Bronchial epithelial cell (primary cell): Measurements from ENCODE around the gene NTN4. TPM values are rescaled to one million over a fixed set of nuclear protein-coding genes. Genes with fewer than 3 reads are reported as not detected.

Source experiments
- DNase-seq: peaks from one replicate; pipeline ENCODE4 v3.0.0-alpha.2; 2010; ENCODE audit warnings: low read depth
- FAIRE-seq: peaks from 2 replicates; lab custom pipeline; 2011; peaks lifted over from hg19 to GRCh38; lab: Jason Lieb, UNC
- H3K27me3 ChIP-seq: 2 replicates; pipeline ENCODE4 v1.5.1; 2011; ENCODE audit warnings: low read length; ENCODE audit not compliant: control insufficient read depth, insufficient read depth
- H3K36me3 ChIP-seq: 2 replicates; pipeline ENCODE4 v1.5.1; 2011; ENCODE audit warnings: low read length; ENCODE audit not compliant: control insufficient read depth, insufficient read depth
- H3K4me3 ChIP-seq: 2 replicates; pipeline ENCODE4 v1.5.1; 2011; ENCODE audit warnings: mild to moderate bottlenecking, low read depth, low read length, control low read depth
- total RNA-seq: library from RNA; depleted of rRNA; stranded (reverse); fragments of >200 nt; gene quantifications from 2 replicates; pipeline ENCODE4 v1.2.1, GENCODE V29; 2014
- TF ChIP-seq, protein P1 (sequence below): IDR thresholded peaks from 2 replicates; pipeline ENCODE4 v1.5.1; 2011; ENCODE audit warnings: mild to moderate bottlenecking, moderate library complexity, low read length, control low read depth, inconsistent platforms; ENCODE audit not compliant: insufficient read depth, severe bottlenecking

Gene NTN4
- total RNA-seq, 1 donor from 2014 or later, result 50.3 TPM

- FAIRE-seq, result no peak
- DNase-seq, result peak; percentile 5
Observed at GRCh38 chr12:95694136-95694535, 96.4 kb downstream of the NTN4 start.

DNA sequence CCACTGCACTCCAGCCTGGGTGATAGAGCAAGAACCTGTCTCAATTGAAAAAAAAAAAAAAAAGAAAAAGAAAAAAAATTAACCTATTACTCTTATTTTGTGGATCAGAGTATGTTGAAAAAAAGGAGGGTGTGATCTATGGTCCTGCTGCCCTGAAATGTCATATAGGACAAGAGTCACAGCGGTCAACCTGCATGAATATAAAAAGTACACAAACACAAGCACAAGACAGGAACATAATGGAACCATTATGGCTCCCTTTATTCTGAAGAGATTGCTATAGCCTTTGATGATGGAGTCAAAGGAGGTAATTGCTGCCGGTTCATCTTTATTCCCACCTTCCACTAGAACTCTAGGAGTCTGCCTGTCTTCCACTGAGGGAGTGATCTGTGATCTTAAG, 96.9 kb downstream of the NTN4 start:
- H3K36me3 ChIP-seq, result no peaks in the 10 kb centered on the region
- TF ChIP-seq, protein P1, sequence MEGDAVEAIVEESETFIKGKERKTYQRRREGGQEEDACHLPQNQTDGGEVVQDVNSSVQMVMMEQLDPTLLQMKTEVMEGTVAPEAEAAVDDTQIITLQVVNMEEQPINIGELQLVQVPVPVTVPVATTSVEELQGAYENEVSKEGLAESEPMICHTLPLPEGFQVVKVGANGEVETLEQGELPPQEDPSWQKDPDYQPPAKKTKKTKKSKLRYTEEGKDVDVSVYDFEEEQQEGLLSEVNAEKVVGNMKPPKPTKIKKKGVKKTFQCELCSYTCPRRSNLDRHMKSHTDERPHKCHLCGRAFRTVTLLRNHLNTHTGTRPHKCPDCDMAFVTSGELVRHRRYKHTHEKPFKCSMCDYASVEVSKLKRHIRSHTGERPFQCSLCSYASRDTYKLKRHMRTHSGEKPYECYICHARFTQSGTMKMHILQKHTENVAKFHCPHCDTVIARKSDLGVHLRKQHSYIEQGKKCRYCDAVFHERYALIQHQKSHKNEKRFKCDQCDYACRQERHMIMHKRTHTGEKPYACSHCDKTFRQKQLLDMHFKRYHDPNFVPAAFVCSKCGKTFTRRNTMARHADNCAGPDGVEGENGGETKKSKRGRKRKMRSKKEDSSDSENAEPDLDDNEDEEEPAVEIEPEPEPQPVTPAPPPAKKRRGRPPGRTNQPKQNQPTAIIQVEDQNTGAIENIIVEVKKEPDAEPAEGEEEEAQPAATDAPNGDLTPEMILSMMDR, result no peak
- no peak overlapping the region for H3K4me3 ChIP-seq
- H3K27me3 ChIP-seq, result no peaks in the 10 kb centered on the region
- no peak for DNase-seq
- FAIRE-seq, result no peak

More at GRCh38 chr12:95694136-95694535, 96.4 kb downstream of the NTN4 start:
- TF ChIP-seq, protein P1, result no peak
- Histone ChIP-seq H3K27me3 (no peaks in the 10 kb centered on the region), H3K4me3 (no peak overlapping the region), H3K36me3 (no peaks in the 10 kb centered on the region)

DNA sequence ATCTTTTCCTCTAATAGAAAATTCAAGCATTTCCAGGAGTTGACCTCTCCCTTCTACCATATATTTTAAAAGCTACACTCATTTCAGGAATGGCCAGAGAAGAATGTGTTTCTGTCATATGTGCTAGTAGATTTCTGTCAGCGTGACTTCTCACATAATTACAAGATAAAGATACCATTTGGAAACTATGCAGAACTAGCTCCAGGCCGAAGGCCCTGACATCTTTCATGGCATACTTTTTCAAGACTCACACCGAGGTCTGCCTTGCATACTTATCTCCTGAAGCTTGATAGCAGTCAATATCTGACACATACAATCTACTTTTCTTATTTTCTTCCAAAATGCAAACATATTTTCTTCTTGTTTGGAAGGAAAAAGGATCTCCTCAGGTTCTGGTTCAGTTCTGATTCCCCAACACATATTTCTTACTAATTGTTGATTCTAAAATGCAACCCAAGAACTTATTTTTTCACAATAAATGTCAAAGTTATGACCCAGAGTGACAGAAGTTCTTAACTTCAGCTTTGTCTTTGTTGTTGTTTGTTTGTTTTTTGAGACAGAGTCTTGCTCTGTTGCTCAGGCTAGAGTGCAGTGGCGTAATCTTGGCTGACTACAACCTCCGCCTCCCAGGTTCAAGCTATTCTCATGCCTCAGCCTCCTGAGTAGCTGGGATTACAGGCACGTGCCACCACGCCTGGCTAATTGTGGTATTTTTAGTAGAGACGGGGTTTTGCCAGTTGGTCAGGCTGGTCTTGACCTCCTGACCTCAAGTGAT, 99.5 kb downstream of the NTN4 start:
- Histone ChIP-seq H3K4me3 (no peak overlapping the region), H3K36me3 (no peaks in the 10 kb centered on the region), H3K27me3 (no peaks in the 10 kb centered on the region)
- DNase-seq, result no peak
- no peak for FAIRE-seq
- TF ChIP-seq, protein P1, result no peak

GRCh38 chr12:95687937-95688336, 102.6 kb downstream of the NTN4 start:
- peak; percentile 7 for DNase-seq
- Histone ChIP-seq H3K27me3 (no peaks in the 10 kb centered on the region), H3K36me3 (peaks cover 1% of the 10 kb centered on the region), H3K4me3 (no peak overlapping the region)
- TF ChIP-seq, protein P1, result no peak
- FAIRE-seq, result no peak

- H3K4me3 ChIP-seq, result no peak overlapping the region
Observed at GRCh38 chr12:95683418-95683817, 107.1 kb downstream of the NTN4 start.

More at GRCh38 chr12:95683418-95683817, 107.1 kb downstream of the NTN4 start:
- FAIRE-seq (no peak), DNase-seq (no peak)
- H3K36me3 ChIP-seq, result peaks cover 1% of the 10 kb centered on the region
- TF ChIP-seq, protein P1, result no peak
- H3K27me3 ChIP-seq, result no peaks in the 10 kb centered on the region
